ENCODE data around the gene MBNL1.
A peak's percentile ranks its signal among the peaks of the same experiment; 100 is the strongest.

DNA sequence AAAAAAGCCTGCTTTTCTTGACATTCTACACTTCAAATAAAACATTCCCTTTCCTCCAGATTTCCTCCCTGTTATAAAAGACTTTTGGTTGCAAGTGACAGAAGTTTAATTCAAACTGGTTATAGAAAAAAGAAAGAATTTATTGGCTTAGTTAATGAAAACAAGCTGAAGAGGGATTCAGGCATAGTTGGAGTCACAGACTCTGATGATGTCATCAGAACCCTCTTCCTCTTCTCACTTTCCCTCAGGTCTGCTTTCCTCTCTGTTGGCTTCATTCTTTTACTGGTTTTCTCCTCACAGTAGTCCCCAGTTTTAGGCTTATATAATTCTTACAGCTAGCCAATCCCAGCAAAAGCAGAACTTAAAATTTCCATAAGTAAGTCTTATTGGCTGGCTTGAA, 32.0 kb upstream of the MBNL1 start:
- TF ChIP-seq, protein P1, sequence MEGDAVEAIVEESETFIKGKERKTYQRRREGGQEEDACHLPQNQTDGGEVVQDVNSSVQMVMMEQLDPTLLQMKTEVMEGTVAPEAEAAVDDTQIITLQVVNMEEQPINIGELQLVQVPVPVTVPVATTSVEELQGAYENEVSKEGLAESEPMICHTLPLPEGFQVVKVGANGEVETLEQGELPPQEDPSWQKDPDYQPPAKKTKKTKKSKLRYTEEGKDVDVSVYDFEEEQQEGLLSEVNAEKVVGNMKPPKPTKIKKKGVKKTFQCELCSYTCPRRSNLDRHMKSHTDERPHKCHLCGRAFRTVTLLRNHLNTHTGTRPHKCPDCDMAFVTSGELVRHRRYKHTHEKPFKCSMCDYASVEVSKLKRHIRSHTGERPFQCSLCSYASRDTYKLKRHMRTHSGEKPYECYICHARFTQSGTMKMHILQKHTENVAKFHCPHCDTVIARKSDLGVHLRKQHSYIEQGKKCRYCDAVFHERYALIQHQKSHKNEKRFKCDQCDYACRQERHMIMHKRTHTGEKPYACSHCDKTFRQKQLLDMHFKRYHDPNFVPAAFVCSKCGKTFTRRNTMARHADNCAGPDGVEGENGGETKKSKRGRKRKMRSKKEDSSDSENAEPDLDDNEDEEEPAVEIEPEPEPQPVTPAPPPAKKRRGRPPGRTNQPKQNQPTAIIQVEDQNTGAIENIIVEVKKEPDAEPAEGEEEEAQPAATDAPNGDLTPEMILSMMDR (tag by site-specific recombination; IDR thresholded peaks at IDR 0.05) = no peak
- TF ChIP-seq, protein P2, sequence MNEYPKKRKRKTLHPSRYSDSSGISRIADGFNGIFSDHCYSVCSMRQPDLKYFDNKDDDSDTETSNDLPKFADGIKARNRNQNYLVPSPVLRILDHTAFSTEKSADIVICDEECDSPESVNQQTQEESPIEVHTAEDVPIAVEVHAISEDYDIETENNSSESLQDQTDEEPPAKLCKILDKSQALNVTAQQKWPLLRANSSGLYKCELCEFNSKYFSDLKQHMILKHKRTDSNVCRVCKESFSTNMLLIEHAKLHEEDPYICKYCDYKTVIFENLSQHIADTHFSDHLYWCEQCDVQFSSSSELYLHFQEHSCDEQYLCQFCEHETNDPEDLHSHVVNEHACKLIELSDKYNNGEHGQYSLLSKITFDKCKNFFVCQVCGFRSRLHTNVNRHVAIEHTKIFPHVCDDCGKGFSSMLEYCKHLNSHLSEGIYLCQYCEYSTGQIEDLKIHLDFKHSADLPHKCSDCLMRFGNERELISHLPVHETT (tag by site-specific recombination; IDR thresholded peaks at IDR 0.05) = no peak
- TF ChIP-seq ZBTB8A (tag by site-specific recombination; IDR thresholded peaks at IDR 0.05) (no peak), MZF1 (tag by site-specific recombination; IDR thresholded peaks at IDR 0.05; ENCODE audit: borderline replicate concordance) (peak; percentile 34; the same call in 1 of the 2 replicates), MEIS1 (CRISPR knock-in tag; IDR thresholded peaks at IDR 0.05; ENCODE audit: borderline replicate concordance) (no peak), SP3 (tag by site-specific recombination; IDR thresholded peaks at IDR 0.05) (no peak), ZFP3 (tag by site-specific recombination; IDR thresholded peaks at IDR 0.05; ENCODE audit: low read depth) (no peak), ZNF121 (tag by site-specific recombination; IDR thresholded peaks at IDR 0.05) (no peak), ZNF350 (tag by site-specific recombination; IDR thresholded peaks at IDR 0.05) (no peak), ZNF184 (tag by site-specific recombination; IDR thresholded peaks at IDR 0.05) (no peak), ZNF585B (tag by site-specific recombination; IDR thresholded peaks at IDR 0.05) (no peak), ZBTB21 (tag by site-specific recombination; IDR thresholded peaks at IDR 0.05) (no peak)
- TF ChIP-seq, protein P3, sequence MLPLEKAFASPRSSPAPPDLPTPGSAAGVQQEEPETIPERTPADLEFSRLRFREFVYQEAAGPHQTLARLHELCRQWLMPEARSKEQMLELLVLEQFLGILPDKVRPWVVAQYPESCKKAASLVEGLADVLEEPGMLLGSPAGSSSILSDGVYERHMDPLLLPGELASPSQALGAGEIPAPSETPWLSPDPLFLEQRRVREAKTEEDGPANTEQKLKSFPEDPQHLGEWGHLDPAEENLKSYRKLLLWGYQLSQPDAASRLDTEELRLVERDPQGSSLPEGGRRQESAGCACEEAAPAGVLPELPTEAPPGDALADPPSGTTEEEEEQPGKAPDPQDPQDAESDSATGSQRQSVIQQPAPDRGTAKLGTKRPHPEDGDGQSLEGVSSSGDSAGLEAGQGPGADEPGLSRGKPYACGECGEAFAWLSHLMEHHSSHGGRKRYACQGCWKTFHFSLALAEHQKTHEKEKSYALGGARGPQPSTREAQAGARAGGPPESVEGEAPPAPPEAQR (tag by site-specific recombination; IDR thresholded peaks at IDR 0.05) = no peak

All from HEK293 (cell line).